Kidney epithelial cell (primary cell): ENCODE results near the gene VPS16. TPM values are rescaled to one million over a fixed set of nuclear protein-coding genes. Genes with fewer than 3 reads are reported as not detected.
"Not testable (repeated sequence)": the region's sequence is repeated elsewhere in the genome, so short reads cannot be mapped to it uniquely, and the experiment has no call there.

ENCODE experiments used
- DNase-seq: peaks from one replicate; pipeline ENCODE4 v3.0.0-alpha.2; 2010; ENCODE audit warnings: low read depth
- H3K27me3 ChIP-seq: 2 replicates; pipeline ENCODE4 v1.6.0; 2011; ENCODE audit warnings: low read length; ENCODE audit not compliant: control insufficient read depth, insufficient read depth
- H3K36me3 ChIP-seq: 2 replicates; pipeline ENCODE4 v1.5.1; 2011; ENCODE audit warnings: low read length; ENCODE audit not compliant: control insufficient read depth, insufficient read depth
- H3K4me3 ChIP-seq: 2 replicates; pipeline ENCODE4 v1.5.1; 2011; ENCODE audit warnings: low read depth, mild to moderate bottlenecking, control low read depth, low read length
- total RNA-seq: library from RNA; depleted of rRNA; stranded (reverse); fragments of >200 nt; gene quantifications from 2 replicates; pipeline ENCODE4 v1.2.3, GENCODE V29; 2015
- TF ChIP-seq, protein P1 (sequence below): IDR thresholded peaks from 2 replicates; pipeline ENCODE4 v1.5.1; 2011; ENCODE audit warnings: mild to moderate bottlenecking, moderate library complexity, low read length, control low read depth, inconsistent platforms; ENCODE audit not compliant: insufficient read depth, poor library complexity, severe bottlenecking

Gene VPS16
- total RNA-seq, 1 donor from 2014 or later, result 38.6 TPM

- no peak for DNase-seq
- H3K4me3 ChIP-seq, result no peak overlapping the region
- TF ChIP-seq, protein P1, sequence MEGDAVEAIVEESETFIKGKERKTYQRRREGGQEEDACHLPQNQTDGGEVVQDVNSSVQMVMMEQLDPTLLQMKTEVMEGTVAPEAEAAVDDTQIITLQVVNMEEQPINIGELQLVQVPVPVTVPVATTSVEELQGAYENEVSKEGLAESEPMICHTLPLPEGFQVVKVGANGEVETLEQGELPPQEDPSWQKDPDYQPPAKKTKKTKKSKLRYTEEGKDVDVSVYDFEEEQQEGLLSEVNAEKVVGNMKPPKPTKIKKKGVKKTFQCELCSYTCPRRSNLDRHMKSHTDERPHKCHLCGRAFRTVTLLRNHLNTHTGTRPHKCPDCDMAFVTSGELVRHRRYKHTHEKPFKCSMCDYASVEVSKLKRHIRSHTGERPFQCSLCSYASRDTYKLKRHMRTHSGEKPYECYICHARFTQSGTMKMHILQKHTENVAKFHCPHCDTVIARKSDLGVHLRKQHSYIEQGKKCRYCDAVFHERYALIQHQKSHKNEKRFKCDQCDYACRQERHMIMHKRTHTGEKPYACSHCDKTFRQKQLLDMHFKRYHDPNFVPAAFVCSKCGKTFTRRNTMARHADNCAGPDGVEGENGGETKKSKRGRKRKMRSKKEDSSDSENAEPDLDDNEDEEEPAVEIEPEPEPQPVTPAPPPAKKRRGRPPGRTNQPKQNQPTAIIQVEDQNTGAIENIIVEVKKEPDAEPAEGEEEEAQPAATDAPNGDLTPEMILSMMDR, result no peak
- no peaks in the 10 kb centered on the region for H3K36me3 ChIP-seq
- peaks cover 51% of the 10 kb centered on the region for H3K27me3 ChIP-seq
These were observed 34.7 kb upstream of the VPS16 start for GRCh38 chr20:2805689-2806350.

DNA sequence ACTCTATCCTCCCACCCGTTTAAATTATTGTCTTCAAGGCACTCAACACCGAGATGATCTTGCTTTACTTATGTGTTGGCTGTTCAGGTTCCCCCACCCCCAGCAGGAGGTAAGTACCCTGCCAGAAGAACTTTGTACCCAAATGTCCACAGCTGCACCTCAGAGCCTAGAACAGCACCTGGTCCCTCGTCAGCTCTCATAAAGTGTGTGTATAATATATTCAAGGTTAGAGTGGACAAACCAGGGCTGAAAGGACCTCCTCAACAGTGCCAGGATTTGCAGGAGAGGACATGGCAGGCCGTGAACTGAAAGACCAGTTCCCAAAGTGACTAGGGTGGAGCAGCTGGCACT, 34.2 kb upstream of the VPS16 start:
- Histone ChIP-seq H3K4me3 (no peak overlapping the region), H3K36me3 (no peaks in the 10 kb centered on the region), H3K27me3 (peaks cover 46% of the 10 kb centered on the region)
- TF ChIP-seq, protein P1, result no peak
- DNase-seq, result no peak

GRCh38 chr20:2807019-2807418, 33.5 kb upstream of the VPS16 start:
- Histone ChIP-seq H3K36me3 (no peaks in the 10 kb centered on the region), H3K4me3 (no peak overlapping the region), H3K27me3 (peaks cover 42% of the 10 kb centered on the region)
- DNase-seq, result no peak
- TF ChIP-seq, protein P1, result no peak

GRCh38 chr20:2807929-2808328, 32.6 kb upstream of the VPS16 start:
- peaks cover 35% of the 10 kb centered on the region for H3K27me3 ChIP-seq
- H3K36me3 ChIP-seq, H3K4me3 ChIP-seq, DNase-seq: not testable (repeated sequence)

DNA sequence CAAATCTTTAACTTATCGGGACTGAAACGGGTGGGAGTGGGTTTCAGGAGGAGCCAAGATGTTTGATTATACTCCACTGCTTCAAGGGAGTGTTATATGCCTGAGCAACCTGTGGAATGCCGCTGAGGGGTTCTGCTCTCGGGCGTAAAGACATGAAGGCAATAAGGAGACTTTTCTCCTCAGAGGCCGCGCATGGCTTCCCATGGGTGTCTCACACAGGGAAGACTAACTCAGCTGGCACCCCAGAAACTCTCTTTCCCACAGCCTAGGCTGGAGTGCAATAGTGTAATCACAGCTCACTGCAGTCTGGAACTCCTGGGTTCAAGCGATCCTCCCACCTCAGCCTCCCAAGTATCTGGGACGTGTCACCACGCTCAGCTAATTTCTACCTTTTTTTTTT, 30.9 kb upstream of the VPS16 start:
- TF ChIP-seq, protein P1, result no peak
- Histone ChIP-seq H3K4me3 (no peak overlapping the region), H3K36me3 (no peaks in the 10 kb centered on the region), H3K27me3 (peaks cover 23% of the 10 kb centered on the region)
- DNase-seq, result no peak

GRCh38 chr20:2812189-2812588, 28.4 kb upstream of the VPS16 start:
- Histone ChIP-seq H3K27me3 (peaks cover 8% of the 10 kb centered on the region), H3K4me3 (no peak overlapping the region), H3K36me3 (no peaks in the 10 kb centered on the region)
- TF ChIP-seq, protein P1, result no peak
- no peak for DNase-seq
